Panc1 (cell line): ENCODE data around the gene KIF25.

Experiments
- POLR2AphosphoS5 ChIP-seq: IDR thresholded peaks from 2 replicates; pipeline ENCODE4 v1.6.1; 2012; ENCODE audit warnings: mild to moderate bottlenecking, low read depth, low read length, moderate library complexity
- SIN3A ChIP-seq: IDR thresholded peaks from 2 replicates; pipeline ENCODE4 v1.6.1; 2012; ENCODE audit warnings: low read depth, mild to moderate bottlenecking, low read length, moderate library complexity, borderline replicate concordance; ENCODE audit not compliant: insufficient read depth
- TCF7L2 ChIP-seq: IDR thresholded peaks from 2 replicates; pipeline ENCODE4 v1.6.1; 2011; ENCODE audit warnings: mild to moderate bottlenecking, low read depth, low read length, inconsistent platforms
- TF ChIP-seq, protein P1 (sequence below): fragments of 450-650 bp; IDR thresholded peaks from 2 replicates; pipeline ENCODE4 v1.5.1; 2017; ENCODE audit warnings: mild to moderate bottlenecking
- TF ChIP-seq, protein P2 (sequence below), 2 experiments: IDR thresholded peaks; 2 replicates each; pipeline ENCODE4 v1.6.1; 2011 to 2012; ENCODE audit warnings: low read depth in 2 of 2, control low read depth in 1 of 2, low read length in 1 of 2, mild to moderate bottlenecking in 1 of 2, moderate library complexity in 1 of 2; ENCODE audit not compliant: insufficient read depth in 1 of 2

DNA sequence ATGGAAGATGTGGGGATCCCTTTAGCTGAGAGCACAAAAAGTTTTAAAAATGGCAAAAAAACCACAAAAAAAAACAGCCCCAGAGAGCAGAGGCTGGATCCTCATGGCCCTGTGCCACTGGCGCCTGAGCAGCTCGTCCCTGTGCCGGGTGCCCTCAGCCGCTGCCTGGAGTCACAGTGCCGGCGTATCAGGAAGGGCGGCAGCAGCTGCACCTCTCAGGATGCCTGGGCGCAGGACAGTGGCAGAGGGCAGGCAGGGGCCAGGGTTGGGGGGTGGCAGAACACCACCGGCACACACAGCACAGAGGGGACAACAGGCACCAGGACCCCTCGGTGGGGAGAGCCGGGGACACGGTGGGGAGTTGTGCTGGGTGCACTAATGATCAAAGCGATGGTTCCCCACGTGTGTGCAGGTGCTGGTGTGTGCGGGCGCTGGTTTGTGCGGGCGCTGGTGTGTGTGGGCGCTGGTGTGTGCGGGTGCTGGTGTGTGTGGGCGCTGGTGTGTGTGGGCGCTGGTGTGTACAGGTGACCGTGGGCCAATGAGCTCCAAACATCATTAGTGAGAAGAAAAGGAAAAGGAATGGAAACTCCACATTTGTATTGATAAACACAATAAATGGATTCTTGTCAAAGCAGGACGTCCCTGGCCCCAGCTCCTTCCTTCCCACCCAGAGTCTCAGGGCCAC lies 83.1 kb downstream of the KIF25 start:
- TF ChIP-seq, protein P1, sequence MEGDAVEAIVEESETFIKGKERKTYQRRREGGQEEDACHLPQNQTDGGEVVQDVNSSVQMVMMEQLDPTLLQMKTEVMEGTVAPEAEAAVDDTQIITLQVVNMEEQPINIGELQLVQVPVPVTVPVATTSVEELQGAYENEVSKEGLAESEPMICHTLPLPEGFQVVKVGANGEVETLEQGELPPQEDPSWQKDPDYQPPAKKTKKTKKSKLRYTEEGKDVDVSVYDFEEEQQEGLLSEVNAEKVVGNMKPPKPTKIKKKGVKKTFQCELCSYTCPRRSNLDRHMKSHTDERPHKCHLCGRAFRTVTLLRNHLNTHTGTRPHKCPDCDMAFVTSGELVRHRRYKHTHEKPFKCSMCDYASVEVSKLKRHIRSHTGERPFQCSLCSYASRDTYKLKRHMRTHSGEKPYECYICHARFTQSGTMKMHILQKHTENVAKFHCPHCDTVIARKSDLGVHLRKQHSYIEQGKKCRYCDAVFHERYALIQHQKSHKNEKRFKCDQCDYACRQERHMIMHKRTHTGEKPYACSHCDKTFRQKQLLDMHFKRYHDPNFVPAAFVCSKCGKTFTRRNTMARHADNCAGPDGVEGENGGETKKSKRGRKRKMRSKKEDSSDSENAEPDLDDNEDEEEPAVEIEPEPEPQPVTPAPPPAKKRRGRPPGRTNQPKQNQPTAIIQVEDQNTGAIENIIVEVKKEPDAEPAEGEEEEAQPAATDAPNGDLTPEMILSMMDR = no peak
- TF ChIP-seq SIN3A = no peak
- TF ChIP-seq, protein P2, sequence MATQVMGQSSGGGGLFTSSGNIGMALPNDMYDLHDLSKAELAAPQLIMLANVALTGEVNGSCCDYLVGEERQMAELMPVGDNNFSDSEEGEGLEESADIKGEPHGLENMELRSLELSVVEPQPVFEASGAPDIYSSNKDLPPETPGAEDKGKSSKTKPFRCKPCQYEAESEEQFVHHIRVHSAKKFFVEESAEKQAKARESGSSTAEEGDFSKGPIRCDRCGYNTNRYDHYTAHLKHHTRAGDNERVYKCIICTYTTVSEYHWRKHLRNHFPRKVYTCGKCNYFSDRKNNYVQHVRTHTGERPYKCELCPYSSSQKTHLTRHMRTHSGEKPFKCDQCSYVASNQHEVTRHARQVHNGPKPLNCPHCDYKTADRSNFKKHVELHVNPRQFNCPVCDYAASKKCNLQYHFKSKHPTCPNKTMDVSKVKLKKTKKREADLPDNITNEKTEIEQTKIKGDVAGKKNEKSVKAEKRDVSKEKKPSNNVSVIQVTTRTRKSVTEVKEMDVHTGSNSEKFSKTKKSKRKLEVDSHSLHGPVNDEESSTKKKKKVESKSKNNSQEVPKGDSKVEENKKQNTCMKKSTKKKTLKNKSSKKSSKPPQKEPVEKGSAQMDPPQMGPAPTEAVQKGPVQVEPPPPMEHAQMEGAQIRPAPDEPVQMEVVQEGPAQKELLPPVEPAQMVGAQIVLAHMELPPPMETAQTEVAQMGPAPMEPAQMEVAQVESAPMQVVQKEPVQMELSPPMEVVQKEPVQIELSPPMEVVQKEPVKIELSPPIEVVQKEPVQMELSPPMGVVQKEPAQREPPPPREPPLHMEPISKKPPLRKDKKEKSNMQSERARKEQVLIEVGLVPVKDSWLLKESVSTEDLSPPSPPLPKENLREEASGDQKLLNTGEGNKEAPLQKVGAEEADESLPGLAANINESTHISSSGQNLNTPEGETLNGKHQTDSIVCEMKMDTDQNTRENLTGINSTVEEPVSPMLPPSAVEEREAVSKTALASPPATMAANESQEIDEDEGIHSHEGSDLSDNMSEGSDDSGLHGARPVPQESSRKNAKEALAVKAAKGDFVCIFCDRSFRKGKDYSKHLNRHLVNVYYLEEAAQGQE (IDR thresholded peaks at IDR 0.05; ENCODE audit: insufficient read depth in 1 of 2, low read depth in 2 of 2, low read length in 1 of 2) = no peak
- no peak for TF ChIP-seq POLR2AphosphoS5
- no peak for TF ChIP-seq TCF7L2
